ENCODE measurements around the gene GIGYF1. TPM values are rescaled to one million over a fixed set of nuclear protein-coding genes. Genes with fewer than 3 reads are reported as not detected.

GIGYF1 gene
- total and polyA plus RNA-seq, 2 of the 8 experiments (the other 6 are each of a cell fraction or from before 2014, with no cell fraction given), result 24.1 to 99.3 TPM

GRCh38 chr7:100726996-100727761 is 33.1 kb upstream of the GIGYF1 start (continued):
- TF ChIP-seq CHD7 (IDR thresholded peaks at IDR 0.05; ENCODE audit: insufficient replicate concordance, low read length) (no peak), TEAD4 (IDR thresholded peaks at IDR 0.05; ENCODE audit: low read depth, low read length) (no peak)

All from H1 (cell line).